ENCODE data around the gene PECR.

DNA sequence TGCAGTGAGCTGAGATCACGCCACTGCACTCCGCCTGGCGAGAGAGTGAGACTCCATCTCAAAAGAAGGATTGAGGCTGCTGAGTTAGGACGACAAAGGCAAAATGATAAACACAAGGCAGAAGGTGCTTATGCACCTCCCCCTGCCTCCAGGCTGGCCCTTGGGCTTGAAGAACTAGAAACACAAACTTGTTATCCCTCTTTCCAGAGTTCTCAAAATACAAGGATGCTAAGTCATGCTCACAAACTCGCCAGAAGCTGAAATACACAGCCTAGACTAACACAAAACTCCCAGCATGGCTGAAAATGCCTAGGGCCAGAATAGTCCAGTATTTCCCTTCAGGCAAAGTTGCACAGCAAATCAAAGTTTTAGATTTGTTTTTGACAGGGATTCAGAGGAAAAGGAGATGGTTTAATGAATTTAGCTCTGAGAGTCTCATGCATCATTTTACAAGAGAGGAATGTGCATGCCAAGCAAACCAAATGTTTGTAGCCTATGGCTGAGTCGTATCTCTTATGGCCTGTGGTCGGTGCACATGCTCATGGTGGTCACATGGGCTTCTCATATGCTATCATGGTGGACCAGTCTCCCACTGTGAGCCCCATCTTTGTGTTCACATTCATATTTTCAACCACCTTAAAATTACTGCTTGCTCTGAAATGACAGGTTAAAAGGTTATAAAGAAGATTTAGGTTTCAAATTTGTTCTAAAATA, 52.0 kb downstream of the PECR start:
- TF ChIP-seq, protein P1, sequence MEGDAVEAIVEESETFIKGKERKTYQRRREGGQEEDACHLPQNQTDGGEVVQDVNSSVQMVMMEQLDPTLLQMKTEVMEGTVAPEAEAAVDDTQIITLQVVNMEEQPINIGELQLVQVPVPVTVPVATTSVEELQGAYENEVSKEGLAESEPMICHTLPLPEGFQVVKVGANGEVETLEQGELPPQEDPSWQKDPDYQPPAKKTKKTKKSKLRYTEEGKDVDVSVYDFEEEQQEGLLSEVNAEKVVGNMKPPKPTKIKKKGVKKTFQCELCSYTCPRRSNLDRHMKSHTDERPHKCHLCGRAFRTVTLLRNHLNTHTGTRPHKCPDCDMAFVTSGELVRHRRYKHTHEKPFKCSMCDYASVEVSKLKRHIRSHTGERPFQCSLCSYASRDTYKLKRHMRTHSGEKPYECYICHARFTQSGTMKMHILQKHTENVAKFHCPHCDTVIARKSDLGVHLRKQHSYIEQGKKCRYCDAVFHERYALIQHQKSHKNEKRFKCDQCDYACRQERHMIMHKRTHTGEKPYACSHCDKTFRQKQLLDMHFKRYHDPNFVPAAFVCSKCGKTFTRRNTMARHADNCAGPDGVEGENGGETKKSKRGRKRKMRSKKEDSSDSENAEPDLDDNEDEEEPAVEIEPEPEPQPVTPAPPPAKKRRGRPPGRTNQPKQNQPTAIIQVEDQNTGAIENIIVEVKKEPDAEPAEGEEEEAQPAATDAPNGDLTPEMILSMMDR (IDR thresholded peaks at IDR 0.05) = no peak
- TF ChIP-seq POLR2A (IDR thresholded peaks at IDR 0.05) = no peak

Data from uterus (tissue), 2 donors.